Thyroid gland (tissue), 4 donors: ENCODE data around the gene TOR4A.

Experiments used
- POLR2A ChIP-seq, 2 donors: fragments of 450-650 bp; IDR thresholded peaks; one replicate each; pipeline ENCODE4 v1.6.1; 2017; ENCODE audit warnings: antibody characterized with exemption in 2 of 2, mild to moderate bottlenecking in 2 of 2, moderate library complexity in 1 of 2
- TF ChIP-seq, protein P1 (sequence below), 6 experiments: fragments of 200-600 bp in 3 of 6; fragments of 450-650 bp in 3 of 6; sonication (generic) in 3 of 6; IDR thresholded peaks; one replicate each; pipeline ENCODE4 v1.5.1; 2016 to 2019; ENCODE audit warnings: antibody characterized with exemption in 6 of 6, mild to moderate bottlenecking in 2 of 6, inconsistent platforms in 1 of 6, moderate library complexity in 1 of 6

DNA sequence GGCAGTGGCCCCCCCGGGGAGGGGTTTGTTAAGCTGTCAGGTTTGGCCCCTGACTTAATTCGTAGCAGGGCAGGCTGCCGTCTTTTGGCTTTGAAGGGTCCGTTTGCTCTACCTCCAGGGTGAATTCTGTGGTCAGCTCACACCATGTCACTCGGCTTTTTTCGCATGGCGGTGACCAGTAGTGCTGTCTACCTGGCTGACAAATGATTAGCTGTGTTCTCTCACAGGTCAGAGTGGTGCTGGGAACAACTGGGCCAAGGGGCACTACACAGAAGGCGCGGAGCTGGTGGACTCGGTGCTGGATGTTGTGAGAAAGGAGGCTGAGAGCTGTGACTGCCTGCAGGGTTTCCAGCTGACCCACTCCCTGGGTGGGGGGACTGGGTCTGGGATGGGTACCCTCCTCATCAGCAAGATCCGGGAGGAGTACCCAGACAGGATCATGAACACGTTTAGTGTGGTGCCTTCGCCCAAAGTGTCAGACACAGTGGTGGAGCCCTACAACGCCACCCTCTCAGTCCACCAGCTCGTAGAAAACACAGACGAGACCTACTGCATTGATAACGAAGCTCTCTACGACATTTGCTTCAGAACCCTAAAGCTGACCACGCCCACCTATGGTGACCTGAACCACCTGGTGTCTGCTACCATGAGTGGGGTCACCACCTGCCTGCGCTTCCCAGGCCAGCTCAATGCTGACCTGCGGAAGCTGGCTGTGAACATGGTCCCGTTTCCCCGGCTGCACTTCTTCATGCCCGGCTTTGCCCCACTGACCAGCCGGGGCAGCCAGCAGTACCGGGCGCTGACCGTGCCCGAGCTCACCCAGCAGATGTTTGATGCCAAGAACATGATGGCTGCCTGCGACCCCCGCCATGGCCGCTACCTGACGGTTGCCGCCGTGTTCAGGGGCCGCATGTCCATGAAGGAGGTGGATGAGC is 35.0 kb upstream of the TOR4A start:
- TF ChIP-seq, protein P1, sequence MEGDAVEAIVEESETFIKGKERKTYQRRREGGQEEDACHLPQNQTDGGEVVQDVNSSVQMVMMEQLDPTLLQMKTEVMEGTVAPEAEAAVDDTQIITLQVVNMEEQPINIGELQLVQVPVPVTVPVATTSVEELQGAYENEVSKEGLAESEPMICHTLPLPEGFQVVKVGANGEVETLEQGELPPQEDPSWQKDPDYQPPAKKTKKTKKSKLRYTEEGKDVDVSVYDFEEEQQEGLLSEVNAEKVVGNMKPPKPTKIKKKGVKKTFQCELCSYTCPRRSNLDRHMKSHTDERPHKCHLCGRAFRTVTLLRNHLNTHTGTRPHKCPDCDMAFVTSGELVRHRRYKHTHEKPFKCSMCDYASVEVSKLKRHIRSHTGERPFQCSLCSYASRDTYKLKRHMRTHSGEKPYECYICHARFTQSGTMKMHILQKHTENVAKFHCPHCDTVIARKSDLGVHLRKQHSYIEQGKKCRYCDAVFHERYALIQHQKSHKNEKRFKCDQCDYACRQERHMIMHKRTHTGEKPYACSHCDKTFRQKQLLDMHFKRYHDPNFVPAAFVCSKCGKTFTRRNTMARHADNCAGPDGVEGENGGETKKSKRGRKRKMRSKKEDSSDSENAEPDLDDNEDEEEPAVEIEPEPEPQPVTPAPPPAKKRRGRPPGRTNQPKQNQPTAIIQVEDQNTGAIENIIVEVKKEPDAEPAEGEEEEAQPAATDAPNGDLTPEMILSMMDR (IDR thresholded peaks at IDR 0.05), result no peak
- TF ChIP-seq POLR2A (IDR thresholded peaks at IDR 0.05), result no peak
